ENCODE data around the gene RILPL1.
"Not testable (repeated sequence)": the region's sequence is repeated elsewhere in the genome, so short reads cannot be mapped to it uniquely, and the experiment has no call there.

RILPL1 gene

GRCh38 chr12:123559468-123559867 is 25.9 kb upstream of the RILPL1 start:
- H3K9me3 ChIP-seq (ENCODE audit: low read depth, low read length): no peaks in the 10 kb centered on the region
- DNase-seq (ENCODE audit: low read depth, low spot score): no peak
- H3K9ac ChIP-seq (ENCODE audit: insufficient read length): no peak overlapping the region
- no peaks in the 10 kb centered on the region for H3K36me3 ChIP-seq (ENCODE audit: insufficient read depth, low read length)
- no peak overlapping the region for H3K27ac ChIP-seq
- TF ChIP-seq EZH2 (IDR thresholded peaks at IDR 0.05) (no peak), FOXP2 (optimal IDR thresholded peaks at IDR 0.05; ENCODE audit: control extremely low read depth, extremely low read length, insufficient read depth) (no peak), POLR2AphosphoS5 (IDR thresholded peaks at IDR 0.05; ENCODE audit: borderline replicate concordance, low read depth, low read length) (no peak)
- no peak overlapping the region for H3K4me3 ChIP-seq

GRCh38 chr12:123558487-123558886 is 25.0 kb upstream of the RILPL1 start:
- H3K9ac ChIP-seq (ENCODE audit: insufficient read length); H3K27ac ChIP-seq; DNase-seq (ENCODE audit: low read depth, low spot score); H3K4me3 ChIP-seq; H3K9me3 ChIP-seq (ENCODE audit: low read depth, low read length); H3K36me3 ChIP-seq (ENCODE audit: insufficient read depth, low read length): not testable (repeated sequence)

- not testable (repeated sequence) for H3K4me3 ChIP-seq; H3K9me3 ChIP-seq (ENCODE audit: low read depth, low read length); H3K27ac ChIP-seq; H3K9ac ChIP-seq (ENCODE audit: insufficient read length); H3K36me3 ChIP-seq (ENCODE audit: insufficient read depth, low read length); DNase-seq (ENCODE audit: low read depth, low spot score)
Measured at GRCh38 chr12:123554843-123555242, 21.3 kb upstream of the RILPL1 start.

GRCh38 chr12:123554136-123554535 is 20.6 kb upstream of the RILPL1 start:
- not testable (repeated sequence) for H3K9me3 ChIP-seq (ENCODE audit: low read depth, low read length); H3K27ac ChIP-seq; H3K36me3 ChIP-seq (ENCODE audit: insufficient read depth, low read length); H3K4me3 ChIP-seq; H3K9ac ChIP-seq (ENCODE audit: insufficient read length); DNase-seq (ENCODE audit: low read depth, low spot score)

- no peaks in the 10 kb centered on the region for H3K36me3 ChIP-seq (ENCODE audit: insufficient read depth, low read length)
- TF ChIP-seq FOXP2 (optimal IDR thresholded peaks at IDR 0.05; ENCODE audit: control extremely low read depth, extremely low read length, insufficient read depth): no peak
- H3K9ac ChIP-seq (ENCODE audit: insufficient read length): no peak overlapping the region
- H3K4me3 ChIP-seq: no peak overlapping the region
- no peak for DNase-seq (ENCODE audit: low read depth, low spot score)
- H3K9me3 ChIP-seq (ENCODE audit: low read depth, low read length): no peaks in the 10 kb centered on the region
- no peak overlapping the region for H3K27ac ChIP-seq
Measured at GRCh38 chr12:123550700-123551099, 17.2 kb upstream of the RILPL1 start.

- TF ChIP-seq FOXP2 (optimal IDR thresholded peaks at IDR 0.05; ENCODE audit: control extremely low read depth, extremely low read length, insufficient read depth) (no peak), POLR2AphosphoS5 (IDR thresholded peaks at IDR 0.05; ENCODE audit: borderline replicate concordance, low read depth, low read length) (no peak), EZH2 (IDR thresholded peaks at IDR 0.05) (no peak)
- Histone ChIP-seq H3K4me3 (no peak overlapping the region), H3K36me3 (ENCODE audit: insufficient read depth, low read length) (no peaks in the 10 kb centered on the region), H3K9ac (ENCODE audit: insufficient read length) (no peak overlapping the region), H3K9me3 (ENCODE audit: low read depth, low read length) (no peaks in the 10 kb centered on the region), H3K27ac (no peak overlapping the region)
- no peak for DNase-seq (ENCODE audit: low read depth, low spot score)
Measured at GRCh38 chr12:123548107-123548506, 14.6 kb upstream of the RILPL1 start.

GRCh38 chr12:123546281-123546680 is 12.8 kb upstream of the RILPL1 start:
- Histone ChIP-seq H3K9ac (ENCODE audit: insufficient read length) (no peak overlapping the region), H3K9me3 (ENCODE audit: low read depth, low read length) (no peaks in the 10 kb centered on the region), H3K36me3 (ENCODE audit: insufficient read depth, low read length) (no peaks in the 10 kb centered on the region), H3K4me3 (no peak overlapping the region), H3K27ac (no peak overlapping the region)
- no peak for TF ChIP-seq POLR2AphosphoS5 (IDR thresholded peaks at IDR 0.05; ENCODE audit: borderline replicate concordance, low read depth, low read length)
- TF ChIP-seq FOXP2 (optimal IDR thresholded peaks at IDR 0.05; ENCODE audit: control extremely low read depth, extremely low read length, insufficient read depth): no peak
- no peak for TF ChIP-seq EZH2 (IDR thresholded peaks at IDR 0.05)
- DNase-seq (ENCODE audit: low read depth, low spot score): no peak

- Histone ChIP-seq H3K4me3 (no peak overlapping the region), H3K27ac (no peak overlapping the region), H3K36me3 (ENCODE audit: insufficient read depth, low read length) (no peaks in the 10 kb centered on the region), H3K9me3 (ENCODE audit: low read depth, low read length) (no peaks in the 10 kb centered on the region), H3K9ac (ENCODE audit: insufficient read length) (no peak overlapping the region)
- no peak for DNase-seq (ENCODE audit: low read depth, low spot score)
- TF ChIP-seq FOXP2 (optimal IDR thresholded peaks at IDR 0.05; ENCODE audit: control extremely low read depth, extremely low read length, insufficient read depth) (no peak), POLR2AphosphoS5 (IDR thresholded peaks at IDR 0.05; ENCODE audit: borderline replicate concordance, low read depth, low read length) (no peak)
Measured at GRCh38 chr12:123543541-123543940, 10.0 kb upstream of the RILPL1 start.

GRCh38 chr12:123540899-123541662 is 7.6 kb upstream of the RILPL1 start:
- H3K27ac ChIP-seq: no peak overlapping the region
- no peak overlapping the region for H3K4me3 ChIP-seq
- no peak for TF ChIP-seq POLR2AphosphoS5 (IDR thresholded peaks at IDR 0.05; ENCODE audit: borderline replicate concordance, low read depth, low read length)
- TF ChIP-seq EZH2 (IDR thresholded peaks at IDR 0.05): no peak
- no peaks in the 10 kb centered on the region for H3K36me3 ChIP-seq (ENCODE audit: insufficient read depth, low read length)
- DNase-seq (ENCODE audit: low read depth, low spot score): no peak
- H3K9ac ChIP-seq (ENCODE audit: insufficient read length): no peak overlapping the region
- H3K9me3 ChIP-seq (ENCODE audit: low read depth, low read length): no peaks in the 10 kb centered on the region

GRCh38 chr12:123535952-123536351 is 2.4 kb upstream of the RILPL1 start:
- not testable (repeated sequence) for H3K36me3 ChIP-seq (ENCODE audit: insufficient read depth, low read length); H3K9me3 ChIP-seq (ENCODE audit: low read depth, low read length); H3K27ac ChIP-seq; H3K4me3 ChIP-seq; DNase-seq (ENCODE audit: low read depth, low spot score); H3K9ac ChIP-seq (ENCODE audit: insufficient read length)
